CD4-positive, alpha-beta T cell treated with Interleukin-6 at 100 ng/mL for 8 hours (primary cell): ENCODE data around the gene CD99.
A peak's percentile ranks its signal among the peaks of the same experiment; 100 is the strongest.

Source experiments
- DNase-seq: peaks from one replicate; pipeline ENCODE4 v3.0.0-alpha.2; 2020; ENCODE audit warnings: mixed read lengths, low spot score

Gene CD99, protein sequence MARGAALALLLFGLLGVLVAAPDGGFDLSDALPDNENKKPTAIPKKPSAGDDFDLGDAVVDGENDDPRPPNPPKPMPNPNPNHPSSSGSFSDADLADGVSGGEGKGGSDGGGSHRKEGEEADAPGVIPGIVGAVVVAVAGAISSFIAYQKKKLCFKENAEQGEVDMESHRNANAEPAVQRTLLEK

DNA sequence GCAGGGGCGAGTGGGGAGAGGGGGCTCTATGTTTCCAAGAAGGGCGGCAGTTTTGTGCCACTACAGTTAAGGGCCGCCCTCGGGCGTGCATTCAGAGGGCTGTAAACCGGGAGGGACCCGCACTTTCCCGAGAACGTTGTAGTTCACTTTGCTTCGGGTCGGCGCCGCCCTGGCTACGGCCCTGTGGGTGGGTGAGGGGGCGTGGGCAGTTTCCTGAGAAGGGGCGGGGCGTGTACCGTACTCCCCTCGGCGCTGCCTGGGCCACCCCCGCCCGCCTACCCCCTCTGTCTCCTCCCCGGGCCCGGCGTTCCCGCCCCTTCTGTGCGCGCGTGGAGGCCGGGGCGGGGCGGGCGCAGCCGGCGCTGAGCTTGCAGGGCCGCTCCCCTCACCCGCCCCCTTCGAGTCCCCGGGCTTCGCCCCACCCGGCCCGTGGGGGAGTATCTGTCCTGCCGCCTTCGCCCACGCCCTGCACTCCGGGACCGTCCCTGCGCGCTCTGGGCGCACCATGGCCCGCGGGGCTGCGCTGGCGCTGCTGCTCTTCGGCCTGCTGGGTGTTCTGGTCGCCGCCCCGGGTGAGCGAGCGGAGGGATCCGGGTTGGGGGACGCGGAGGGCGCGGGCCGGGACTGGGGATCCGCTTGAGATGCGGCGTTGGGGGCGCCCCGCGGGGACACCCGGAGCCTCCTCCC, at the start of gene CD99:
CD99 (plus strand) TSS at position 440 of the 687 bp plus-strand sequence; CDS start at position 506, 66 bp downstream.
- peak; percentile 90 for DNase-seq

DNA sequence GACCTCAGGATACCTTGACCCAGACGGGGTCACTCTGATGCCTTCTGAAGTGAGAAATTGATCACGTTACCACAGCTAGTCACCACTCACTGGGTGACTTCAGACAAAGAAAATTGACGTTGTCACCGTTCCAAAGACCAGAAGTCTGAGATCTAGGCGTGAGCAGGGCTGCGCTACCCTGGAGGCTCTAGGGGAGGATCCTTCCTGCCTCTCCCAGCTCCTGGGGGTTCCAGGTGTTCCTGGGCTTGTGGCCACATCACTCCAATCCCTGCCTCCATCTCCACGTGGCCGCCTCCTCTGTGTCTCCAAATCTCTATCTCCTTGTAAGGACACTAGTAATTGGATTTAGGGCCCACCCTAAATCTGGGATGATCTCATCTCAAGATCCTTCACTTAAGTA, 48.9 kb upstream of the CD99 start:
- DNase-seq = no peak

DNA sequence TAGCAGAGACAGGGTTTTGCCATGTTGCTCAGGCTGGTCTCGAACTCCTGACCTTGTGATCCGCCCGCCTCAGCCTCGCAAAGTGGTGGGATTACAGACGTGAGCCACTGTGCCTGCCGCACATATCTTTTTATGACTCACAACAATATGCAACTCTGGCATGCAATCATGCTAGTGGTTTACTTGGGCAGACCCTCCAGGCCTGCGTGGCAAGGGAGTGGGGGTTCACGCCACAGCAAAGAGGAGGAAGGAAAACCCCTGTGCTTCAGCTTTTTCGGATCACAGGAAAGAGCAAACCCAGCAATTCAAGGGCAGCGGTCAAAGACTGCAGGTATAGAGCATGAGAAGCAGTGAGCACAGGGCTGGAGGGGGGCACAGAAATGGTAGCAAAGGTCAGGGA, 48.3 kb upstream of the CD99 start:
- no peak for DNase-seq

DNA sequence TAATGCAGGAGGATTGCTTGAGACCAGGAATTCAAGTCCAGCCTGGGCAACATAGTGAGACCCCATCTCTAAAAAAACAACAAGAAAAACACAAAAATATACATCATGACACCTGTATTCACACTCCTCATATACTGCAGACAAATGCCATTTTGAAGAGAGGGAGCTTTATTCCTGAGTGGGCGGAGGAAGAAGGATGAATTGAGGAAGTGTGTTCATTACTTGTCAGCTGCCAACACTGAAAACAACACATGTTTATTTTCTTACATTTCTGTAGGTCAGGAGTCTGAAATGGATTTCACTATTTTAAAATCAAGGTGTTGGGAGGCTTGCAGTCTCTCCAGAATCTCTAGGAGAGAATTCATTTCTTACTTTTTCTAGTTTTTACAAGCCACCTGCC, 47.2 kb upstream of the CD99 start:
- DNase-seq = no peak

DNA sequence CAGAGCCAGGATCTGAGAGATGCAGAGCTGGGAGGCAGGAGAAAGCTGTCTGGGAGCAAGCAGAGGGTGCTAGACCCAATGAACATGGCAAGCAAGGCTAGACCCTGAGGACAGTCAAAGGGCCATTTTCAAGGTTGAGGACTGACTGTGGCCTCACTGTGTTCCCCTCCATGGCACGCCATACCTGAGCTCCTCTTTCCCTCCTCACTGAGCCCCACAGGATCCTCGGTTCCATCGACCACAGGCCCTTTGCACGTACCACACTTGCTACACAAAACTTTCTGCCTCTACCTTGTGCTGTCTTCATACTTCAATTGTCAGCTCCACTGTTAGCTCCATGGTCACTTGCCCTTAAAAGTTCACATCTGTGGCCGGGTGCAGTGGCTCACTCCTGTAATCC, 45.5 kb upstream of the CD99 start:
- no peak for DNase-seq

DNA sequence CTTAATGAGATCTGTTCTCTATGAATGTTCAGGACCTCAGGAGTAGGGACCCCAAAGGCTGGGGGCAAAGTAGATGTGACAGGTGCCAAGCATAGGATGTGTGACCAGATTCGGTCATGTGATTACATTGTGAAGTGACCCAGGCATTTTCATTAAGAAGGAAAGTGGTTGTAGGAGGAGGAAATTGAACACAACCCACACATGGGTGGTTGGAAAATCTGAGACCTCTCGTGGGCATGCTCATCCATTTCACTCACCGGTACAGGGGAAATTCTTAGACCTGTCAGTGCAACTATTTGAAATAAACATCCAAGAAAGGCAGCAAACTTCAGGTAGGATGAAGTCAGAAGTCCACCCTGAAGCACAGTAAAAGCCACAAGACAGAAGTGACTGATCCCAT, 43.5 kb upstream of the CD99 start:
- DNase-seq = no peak

DNA sequence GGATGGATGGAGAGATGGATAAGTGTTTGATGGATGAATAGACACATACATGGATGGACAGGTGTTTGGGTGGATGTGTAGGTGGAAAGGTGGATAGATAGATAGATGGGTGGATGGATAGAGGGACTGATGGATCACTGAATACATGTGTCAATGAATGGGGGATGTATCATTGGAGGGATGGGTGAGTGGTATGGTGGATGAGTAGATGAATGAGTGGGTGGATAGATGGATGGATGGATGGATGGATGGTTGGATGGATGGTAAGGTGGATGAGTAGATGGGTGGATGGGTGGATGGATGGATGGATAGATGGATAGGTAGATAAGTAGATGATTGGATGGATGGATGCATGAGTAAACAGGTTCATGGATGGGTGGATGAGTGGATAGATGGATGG, 41.1 kb upstream of the CD99 start:
- no peak for DNase-seq

DNA sequence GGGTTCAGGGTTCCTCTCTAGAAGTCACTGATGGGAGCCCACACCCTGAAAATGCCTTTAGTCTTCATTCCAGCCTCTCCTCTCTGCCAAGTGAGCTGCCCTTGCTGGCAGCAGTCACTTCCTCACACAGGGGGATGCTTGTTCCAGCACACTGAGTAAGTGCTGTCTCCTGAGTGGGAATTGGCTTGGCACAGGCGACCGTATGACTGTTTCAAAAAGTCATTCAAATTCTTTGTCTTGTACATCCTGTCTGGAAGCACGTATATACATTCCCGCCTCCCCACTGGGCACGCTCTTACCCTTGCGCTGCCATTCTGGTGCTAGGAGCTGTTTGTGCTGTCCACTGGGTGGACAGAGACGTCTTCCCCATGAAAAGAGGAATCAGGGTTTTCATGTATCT, 40.2 kb upstream of the CD99 start:
- DNase-seq = no peak

DNA sequence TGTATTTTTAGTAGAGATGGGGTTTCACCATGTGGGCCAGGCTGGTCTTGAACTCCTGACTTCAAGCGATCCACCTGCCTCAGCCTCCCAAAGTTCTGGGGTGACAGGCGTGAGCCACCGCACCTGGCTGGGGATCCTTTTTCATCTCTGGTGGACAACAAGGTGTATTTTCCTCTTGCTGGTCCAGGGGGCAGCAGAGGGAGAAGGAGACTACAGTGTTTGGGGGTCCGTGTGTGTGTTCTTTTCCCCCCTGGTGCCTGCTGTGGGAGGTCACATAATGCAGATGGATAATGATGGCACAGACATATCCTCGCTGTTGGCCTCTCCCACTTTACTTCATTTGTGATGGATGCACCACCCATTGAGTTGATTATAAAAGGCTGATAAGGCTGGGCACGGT, 39.0 kb upstream of the CD99 start:
- DNase-seq = no peak

DNA sequence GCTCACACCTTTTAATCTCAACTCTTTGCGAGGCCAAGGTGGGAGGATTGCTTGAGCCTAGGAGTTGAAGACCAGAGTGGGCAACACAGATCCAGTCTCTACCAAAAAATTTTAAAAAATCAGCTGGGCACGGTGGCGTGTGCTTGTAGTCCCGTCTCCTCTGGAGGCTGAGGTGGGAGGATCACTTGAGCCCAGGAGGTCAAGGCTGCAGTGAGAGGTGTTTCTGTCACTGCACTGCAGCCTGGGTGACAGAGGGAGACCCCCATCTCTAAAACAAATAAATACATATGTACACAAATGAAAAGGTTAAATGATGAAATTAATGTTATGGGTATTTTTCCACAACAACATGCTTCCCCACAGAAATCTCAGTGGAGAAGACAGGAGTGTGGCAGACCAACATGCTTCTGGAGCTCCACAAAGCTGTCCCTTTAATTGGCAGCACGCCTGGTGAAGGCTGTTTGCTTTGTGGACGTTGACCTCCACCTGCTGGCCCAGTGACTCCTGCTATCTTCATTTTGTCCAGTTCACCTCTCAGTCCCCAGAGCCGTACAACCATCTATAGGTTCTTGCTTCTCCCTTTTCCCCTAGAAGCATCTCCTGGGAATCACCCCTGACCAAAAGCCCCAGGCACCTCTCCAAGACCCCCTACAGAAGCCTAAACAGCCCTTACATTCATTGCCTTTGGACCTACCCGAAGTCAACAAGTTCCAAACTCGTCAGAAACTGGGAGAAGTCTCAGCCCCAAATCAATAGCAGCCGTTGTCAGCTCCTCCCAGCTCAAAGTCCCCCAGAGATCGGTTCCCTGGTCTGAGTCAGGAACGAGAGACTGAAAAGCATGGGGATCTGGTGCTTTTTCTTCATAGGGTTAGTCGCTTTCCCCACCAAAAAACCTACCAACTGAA, 36.4 kb upstream of the CD99 start:
- no peak for DNase-seq

DNA sequence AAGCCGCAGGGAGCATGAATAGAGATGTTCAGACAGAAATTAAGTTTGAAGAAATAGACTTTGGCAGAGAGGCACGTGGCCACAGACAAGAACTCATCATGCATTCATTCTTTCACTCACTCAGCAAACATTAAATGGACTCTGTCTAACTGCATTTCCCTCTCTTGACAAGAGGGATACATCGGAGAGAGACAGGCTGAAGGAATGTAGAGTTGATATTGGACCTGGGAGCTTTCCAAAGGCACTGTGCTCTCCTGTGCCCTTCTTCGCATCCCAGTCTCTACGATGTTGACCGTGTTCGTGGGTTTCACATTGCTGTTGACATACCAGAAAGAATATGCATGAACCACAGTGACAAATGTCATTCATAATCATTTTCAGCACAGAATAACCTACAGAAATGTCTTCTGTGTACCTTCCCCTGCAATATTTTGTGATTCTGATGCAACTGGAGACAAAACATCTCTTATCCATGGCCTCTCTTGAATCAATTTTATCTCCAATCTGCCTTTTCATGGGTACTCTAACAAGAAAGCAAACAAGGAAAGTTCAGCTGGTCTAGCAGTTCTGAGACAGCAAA, 34.7 kb upstream of the CD99 start:
- DNase-seq = no peak

DNA sequence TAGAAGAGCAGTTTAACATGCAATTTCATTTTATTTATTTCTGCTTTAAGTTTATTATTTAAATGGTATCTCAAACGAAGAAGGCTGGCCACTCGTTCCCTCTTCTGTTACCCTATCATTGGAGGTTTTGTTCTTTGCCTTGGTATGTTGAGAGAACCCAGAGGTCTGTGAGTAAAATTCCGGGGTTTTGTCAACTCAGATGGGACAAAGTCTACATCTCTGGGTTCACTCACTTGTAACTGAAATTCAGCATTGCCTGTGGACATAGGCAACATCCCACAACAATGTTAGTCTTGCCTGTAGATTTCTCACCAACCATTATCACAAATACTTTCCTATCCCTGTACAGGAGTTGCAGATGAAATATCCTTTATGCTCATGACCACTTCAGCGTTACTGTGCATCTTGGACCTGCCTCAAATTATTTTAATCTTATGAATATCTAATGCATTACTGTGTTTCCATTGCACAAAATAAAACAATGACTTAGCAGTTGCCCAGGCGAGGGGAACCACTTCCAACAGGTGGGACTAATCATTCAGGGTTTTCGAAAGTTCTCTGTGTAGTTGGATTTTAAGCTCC, 33.5 kb upstream of the CD99 start:
- DNase-seq = no peak

DNA sequence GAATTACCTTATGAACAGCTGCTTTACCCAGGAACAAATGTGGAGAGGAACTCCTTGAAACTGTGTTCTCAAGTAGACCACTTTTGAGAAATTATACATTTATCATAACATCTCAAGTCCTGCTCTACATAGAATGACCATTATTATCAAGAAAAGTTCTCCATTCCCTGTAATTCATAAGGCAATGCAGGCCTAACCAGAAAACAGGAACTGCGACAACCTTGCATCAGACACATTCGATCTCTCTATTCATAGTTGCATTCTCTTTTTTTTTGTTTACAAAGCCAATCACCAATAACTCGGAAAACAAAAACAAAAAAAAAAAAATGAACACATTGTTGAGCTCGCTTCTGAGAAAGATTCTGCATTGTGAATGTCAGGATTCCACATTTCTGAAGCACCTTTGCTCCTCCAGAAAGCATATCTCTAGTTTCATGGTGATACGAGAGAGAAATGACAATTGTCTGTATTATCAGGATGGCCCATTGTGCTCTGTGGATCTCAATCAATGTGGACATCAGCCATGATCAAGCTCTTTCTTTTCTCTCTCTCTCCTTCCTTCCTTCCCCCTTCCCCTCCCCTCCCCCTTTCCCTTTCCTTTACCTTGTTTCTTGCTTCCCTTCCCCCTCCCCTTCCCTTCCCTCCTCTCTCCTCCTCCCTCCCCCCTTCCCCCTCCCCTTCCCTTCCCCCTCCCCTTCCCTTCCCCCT, 32.4 kb upstream of the CD99 start:
- DNase-seq = no peak

DNA sequence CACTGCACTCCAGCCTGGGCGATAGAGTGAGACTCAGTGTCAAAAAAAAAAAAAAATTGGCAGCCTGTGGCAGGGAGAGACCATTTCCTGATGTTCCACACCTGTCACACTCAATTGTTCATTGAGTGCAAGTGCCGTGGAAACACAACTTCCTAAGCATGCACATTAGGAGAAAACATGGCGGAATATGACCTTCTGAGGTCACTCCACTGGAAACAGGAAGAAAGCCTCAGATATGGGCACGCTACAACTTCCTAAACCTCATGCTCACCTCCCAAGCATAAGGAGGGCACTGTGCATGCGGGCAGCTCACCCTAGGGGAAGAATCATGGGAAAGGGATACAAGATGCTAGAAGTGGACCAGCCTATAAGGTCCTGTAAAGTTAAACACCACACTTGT, 28.5 kb upstream of the CD99 start:
- no peak for DNase-seq

DNA sequence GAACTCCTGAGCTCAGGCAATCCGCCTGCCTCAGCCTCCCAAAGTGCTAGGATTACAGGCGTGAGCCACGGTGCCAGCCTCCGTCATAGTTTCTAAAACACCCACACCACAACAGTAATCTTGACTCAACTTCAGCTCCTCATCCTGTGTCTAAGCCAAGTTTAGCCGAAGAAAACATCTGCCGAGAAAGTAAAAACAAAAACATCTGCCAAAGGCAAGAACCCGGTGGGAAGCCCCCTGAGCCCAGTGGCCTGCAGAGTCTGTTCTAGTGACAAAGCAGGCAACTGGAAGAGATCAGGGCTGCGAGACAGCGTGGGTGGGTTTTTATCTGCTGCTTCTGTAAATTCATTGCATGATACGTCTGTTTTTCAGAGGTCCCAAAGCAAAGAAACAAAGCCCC, 26.6 kb upstream of the CD99 start:
- no peak for DNase-seq

DNA sequence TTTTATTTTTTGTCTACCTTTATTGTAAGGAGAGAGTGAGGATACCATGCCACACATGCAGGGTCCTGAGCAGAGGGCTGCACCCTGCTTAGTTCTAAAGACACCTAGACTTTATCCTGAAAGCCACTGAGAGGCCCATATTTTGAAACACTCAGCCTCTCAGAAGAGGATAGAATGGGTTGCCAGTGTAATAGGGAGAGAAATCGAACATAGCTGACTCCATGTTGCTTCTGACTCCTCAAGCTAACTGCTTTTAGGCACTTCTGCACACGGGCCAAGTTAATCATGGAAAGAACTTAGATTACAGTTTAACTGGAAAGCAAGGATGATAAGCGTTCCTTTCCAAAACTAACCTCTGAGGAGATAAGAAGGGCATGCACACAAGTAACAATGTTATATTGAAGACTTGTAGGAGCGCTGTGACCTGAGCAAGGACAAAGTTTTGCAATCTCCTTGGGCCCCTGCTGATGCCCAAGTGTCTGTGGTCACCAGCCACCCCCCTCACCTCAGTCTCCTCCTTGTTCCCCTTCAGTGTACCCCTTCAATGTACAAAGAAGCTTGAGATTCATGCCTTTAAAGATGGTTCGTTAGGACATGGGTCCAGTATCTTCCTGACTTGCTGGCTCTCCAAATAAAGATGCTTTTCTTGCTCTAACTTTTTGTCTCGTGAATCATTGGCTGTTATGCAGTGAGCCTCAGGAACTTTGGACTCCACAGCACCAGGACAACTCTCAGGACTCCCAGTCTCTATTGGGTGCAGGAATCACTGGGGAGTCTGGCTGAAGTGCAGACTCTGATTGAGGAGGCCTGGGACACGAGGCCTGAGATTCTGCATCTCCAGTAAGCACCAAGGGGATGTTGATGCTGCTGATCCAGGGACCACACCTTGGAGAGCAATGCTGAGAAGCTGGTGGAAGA, 25.4 kb upstream of the CD99 start:
- no peak for DNase-seq

DNA sequence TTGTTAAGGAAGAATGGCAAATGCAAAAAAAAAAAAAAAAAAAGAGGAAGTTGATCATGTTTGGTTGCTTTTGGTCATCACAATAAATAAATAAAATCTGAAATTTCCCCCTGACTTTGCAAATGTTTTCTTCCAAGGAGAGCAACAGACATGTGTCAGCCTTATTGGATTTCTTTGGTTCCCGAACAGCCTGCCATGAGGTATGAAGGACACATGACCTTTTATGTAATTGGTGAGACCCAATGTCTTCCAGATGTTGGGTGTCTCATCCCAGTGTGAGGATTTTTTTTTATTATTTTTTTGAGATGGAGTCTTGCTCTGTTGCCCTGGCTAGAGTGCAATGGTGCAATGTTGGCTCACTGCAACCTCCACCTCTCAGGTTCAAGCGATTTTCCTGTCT, 24.6 kb upstream of the CD99 start:
- no peak for DNase-seq

DNA sequence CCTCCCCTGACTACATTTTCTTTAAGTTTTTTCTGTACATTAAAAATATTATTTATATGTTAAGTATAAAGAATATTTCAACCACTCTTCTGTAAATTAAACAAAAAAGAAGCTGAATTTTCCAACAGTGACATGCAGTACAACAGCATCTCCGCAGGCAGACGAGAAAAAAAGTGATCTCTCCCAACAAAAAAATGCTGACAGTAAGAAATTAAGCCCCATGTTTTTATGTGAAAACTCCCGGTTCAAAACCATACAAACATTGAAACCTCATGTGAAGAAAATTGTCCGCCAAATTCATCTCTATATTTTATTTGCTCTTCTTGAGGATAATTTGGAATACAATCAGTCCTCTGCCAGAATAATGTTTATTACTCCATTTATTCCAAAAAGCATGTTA, 20.1 kb upstream of the CD99 start:
- no peak for DNase-seq

DNA sequence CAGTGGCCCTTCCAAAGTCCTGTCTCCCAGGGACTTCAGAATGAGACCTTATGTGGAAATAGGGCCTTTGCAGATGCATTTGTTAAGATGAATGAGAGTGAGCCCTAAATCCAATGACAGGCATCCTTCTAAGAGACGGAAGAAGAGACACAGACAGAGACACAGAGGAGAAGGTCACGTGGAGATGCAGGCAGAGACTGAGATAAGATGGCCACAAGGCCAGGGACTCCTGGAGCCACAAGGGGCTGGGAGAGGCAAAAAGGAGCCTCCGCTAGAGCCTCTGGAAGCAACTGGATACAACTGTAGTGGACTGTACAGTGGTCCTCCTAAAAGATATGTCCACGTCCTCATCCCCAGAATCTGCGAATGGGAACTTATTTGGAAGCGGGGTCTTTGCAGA, 19.0 kb upstream of the CD99 start:
- DNase-seq = no peak

DNA sequence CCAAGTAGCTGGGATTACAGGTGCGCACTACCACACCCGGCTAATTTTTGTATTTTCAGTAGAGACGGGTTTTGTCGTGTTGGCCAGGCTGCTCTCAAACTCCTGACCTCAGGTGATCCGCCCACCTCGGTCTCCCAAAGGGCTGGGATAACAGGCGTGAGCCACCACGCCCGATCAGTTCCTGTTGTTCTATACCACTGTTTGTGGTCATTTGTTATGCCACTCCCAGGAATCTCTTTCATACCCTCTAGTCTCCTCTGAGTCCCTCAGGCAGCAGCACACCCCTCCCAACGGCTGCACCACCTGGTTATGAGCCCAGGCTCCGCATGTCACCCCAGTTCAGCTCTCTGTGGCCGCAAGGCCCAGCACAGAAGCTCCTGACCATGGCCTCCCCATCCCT, 17.5 kb upstream of the CD99 start:
- DNase-seq = no peak
